ENCODE measurements around the gene MTCL3.
A peak's percentile ranks its signal among the peaks of the same experiment; 100 is the strongest.

MTCL3 gene

DNA sequence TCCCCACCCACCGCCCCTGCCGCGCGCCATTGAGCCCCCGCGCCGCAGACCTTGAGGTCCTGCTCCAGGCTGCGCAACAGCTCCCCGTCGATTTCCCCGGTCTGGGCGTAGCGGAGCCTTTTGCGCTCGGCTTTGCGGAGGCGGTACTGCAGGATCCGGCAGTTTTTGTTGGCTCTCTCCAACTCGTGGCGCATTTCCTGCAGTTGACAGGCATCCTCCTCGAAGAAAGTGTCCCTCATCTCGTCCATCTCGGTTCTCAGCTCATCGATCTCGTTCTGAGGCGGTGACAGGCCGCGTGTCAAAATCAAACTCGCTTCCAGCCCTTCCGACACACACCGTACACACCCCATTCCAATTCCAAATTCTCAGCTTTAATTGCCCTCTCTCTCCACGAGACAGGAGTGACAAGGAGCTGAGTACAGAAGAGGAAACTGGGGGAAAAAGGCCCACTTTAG is 4.3 kb downstream of the MTCL3 start:
- peak; percentile 38 for DNase-seq

DNA sequence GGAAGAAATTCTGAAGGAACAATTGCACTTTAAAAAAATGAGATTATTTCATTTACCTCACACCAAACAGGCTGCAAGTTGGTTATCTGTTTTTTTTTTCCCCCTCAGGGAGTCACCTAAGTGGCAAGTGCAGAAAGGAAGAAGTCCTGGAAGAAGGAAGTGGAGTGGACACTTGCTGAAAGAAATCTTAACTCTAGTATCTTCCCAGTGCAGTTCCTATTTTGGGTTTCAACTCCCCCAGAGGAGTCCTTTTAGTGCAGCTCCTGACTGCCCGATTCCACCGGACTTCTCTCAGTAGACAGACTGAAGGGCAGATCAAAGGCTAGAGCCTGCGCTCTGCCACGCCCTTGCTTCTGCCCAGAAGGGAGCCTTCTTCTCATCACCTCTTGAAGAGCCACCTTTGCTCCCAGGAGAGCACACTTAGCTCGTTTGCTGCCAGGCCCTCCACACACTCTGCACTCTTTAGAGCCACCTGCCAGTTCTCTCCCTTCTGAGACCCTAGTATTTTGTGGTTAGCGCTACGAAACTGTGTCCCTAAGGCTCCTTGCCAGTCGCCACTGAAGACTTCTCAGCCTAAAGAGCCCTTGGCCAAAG is 4.9 kb downstream of the MTCL3 start:
- no peak for DNase-seq

DNA sequence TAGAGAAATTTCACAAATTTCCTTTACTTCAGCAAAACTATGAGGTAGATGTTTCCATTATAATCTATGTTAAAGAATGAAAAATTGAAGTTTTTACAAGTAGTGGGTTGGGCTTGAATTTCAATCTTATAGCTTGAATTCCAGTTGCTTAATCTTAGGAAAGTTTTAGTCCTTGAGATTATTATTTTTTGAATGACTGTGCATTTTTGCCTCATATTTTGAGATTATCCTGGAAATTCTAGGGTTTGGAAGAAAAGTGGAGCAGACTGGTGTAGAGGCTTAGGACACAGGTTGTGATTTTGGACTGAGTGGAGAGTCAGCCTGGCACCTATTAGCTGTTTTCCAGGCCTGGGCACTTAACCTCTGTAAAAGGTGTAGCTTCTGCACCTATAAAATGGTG is 5.7 kb downstream of the MTCL3 start:
- no peak for DNase-seq

DNA sequence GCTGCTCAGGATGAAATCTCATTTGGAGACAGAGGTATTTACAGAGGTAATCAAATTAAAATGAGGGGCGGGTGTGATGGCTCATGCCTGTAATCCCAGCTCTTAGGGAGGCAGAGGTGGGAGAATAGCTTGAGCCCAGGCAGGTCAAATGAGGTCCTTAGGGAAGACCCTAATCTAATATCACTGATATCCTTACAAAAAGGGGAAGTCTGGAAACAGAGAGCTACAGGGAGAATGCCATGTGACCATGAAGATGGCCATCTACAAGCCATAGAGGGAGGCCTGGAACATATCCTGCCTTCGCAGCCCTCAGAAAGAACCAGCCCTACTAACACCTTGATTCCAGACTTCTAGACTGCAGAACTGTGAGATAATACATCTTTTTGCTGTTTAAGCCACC is 8.3 kb downstream of the MTCL3 start:
- no peak for DNase-seq

DNA sequence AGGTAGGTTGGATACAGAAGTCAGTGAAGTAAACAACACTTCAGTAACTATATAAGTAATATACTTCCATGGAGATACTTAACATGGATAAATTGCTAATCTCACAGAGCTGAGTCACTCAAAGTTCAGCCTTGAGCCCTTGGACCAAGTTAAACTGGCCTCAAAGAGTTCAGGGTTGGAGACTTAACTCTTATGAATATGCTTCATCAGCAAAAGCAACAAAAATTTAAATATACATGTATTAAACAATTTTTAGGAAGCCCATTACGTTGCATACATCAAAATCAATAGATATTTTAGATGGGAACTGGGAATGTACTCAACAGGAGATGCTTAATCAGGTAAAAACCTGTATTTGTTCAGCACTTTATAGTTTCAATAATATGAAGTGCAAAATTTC is 12.2 kb downstream of the MTCL3 start:
- DNase-seq, result no peak

DNA sequence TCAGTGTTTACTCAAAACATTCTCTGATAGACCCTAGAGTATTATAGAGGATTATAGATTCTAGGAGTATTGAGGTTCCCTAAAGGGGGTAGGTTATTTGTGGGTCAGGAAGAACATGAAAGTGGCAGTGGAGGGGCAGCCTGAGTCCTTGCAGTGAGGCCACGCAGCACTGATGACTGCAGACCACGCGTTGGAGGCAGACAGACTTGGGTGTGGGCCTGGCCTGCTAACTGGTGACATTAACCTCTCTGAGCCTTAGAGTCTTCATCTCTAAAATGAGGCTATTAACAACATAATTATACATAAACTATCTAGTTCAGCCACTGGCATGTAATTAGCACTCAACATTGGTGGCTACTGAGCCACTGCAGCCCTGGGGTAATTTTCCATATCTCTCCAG is 16.1 kb downstream of the MTCL3 start:
- no peak for DNase-seq

DNA sequence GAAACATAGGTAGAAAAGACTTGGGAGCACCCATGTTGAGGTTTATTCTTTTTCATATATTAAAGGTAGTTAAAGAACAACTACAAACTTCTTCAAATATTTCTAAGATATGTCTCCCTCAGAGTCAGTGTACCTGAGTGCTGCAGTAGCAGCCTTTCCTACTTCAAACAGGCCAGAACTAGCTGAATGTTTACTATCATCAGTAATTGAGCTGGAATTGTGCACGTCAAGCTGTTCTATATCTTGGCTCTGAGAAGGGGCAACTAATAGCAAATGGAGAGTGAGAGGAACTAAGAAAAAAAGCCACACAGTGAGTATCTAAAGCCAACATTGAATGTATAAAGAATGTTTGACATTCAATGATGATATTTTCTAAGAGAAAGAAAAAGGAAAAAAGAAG is 21.7 kb downstream of the MTCL3 start:
- DNase-seq, result no peak

DNA sequence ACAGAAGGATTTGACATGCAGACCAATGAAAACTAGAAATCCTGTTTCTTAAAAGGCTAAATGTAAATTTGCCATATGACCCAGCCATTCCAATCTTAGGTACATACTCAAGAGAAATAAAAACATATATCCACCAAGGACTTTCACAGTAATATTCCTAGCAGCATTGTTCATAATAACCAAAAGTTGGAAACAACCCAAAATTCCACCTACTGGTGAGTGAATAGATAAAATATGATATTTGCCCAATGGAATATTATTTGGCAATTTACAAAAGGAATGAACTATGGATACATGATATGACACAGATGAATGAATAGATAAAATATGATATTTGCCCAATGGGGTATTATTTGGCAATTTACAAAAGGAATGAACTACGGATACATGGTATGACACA is 22.7 kb downstream of the MTCL3 start:
- DNase-seq, result no peak

DNA sequence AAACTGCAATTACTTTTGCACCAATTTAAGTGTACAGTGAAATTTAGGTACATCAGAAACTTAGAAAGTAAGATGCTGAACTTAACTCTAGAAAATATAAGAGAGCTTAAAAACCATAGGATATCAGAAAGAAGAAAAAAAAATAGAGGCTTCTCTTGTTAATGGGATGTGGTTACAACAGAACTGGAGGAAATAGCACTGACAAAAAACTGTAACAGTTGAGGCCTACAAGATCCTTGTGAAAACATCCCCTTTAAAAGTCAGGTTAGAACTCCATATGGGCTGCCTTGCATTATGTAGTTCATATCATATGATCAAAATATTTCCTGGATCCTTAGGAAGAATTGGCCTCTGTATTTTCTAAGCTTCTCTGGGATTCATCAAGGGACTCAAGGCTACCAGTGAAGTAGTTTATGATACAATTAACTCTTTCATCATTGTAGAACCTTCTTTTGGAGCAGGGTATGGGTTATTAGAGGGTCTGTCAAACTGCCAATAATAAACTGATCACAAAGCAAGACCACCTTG is 24.8 kb downstream of the MTCL3 start:
- no peak for DNase-seq

DNA sequence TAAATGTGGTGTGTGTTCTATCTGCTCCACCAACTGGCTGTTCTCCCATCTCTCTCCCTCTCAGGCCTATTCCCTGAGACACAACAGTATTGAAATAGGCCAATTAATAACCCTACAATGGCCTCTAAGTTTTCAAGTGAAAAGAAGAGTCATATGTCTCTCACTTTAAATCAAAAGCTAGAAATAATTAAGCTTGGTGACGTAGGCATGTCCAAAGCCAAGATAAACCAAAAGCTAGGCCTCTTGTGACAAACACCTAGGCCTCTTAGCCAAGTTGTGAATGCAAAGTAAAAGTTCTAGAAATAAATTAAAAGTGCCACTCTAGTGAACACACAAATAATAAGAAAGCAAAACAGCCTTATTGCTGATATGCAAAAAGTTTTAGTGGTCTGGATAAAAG is 29.9 kb downstream of the MTCL3 start:
- no peak for DNase-seq

DNA sequence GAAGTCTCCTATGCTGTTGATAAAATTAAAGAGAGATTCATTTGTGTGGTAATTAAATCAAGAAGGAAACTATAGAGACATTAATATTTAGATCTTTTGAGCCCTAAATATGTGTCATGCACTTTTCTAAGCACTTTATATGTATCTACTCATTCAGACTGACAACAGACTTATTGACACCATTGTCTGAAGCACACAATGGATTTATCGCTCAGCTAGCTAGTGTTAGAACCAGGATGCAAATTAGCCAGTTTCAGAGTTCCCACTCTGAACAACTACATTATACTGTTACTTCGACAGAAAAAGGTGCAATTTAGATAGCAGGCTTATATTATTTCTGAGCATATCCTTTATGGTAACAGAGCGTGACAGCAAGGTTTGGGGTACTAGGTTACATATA is 32.2 kb downstream of the MTCL3 start:
- no peak for DNase-seq

DNA sequence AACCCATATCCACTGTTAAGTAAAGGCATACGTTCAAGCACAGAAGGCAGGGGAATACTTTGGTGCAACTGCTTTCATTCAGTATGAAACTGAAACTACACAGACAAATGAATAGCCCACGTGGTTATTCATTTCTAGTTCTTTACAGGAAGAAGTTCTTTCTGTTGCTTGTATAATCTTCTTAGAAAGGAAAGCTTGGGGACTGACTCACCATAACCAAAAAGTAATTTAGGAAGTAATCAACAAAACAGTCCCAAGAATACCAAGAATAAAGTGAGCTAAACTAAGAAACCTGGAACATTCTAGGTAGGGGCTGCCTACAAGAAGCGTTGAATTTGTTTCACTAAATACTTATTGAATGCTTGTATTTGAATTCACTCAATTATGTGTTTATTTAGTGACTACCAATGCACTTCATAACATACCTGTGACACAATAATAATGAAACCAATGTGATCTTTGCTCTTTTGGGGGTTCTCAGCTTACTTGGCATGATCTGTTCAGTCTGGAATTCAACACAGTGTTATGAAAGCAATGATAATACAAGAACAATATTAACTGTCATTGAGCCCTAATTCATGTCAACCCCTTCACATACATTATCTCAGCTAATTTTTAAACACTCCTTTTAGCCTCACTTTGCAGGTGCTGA is 34.8 kb downstream of the MTCL3 start:
- no peak for DNase-seq

DNA sequence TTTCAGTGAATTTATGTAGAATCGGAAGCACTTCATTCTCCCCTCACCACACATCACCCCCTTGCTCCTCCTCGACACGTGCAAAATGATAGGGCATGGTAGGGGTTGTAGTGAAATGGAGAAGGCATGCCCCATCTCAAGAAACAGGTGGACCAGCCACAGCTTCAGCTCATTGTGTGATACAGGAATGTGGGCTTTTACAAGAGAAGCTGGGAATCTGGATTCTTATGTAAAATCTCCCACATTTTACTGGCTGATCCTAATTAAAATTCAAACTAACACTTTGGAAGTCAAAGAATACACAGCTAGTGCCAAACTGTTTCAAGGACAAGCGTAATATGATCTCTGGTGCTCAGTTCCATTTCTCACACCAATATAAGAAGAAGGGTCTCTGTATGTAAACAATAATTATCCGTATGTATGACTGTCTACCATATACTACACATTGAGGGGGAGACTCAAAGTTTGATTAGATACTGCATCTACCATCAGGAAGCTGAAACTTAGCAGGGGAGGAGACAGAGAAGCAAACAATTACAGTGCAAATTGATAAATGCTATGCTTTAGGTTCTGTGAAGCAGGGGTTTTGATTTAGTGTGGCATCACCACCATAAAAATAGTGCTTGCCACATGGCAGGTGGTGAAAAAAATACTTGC is 35.6 kb downstream of the MTCL3 start:
- DNase-seq, result no peak

DNA sequence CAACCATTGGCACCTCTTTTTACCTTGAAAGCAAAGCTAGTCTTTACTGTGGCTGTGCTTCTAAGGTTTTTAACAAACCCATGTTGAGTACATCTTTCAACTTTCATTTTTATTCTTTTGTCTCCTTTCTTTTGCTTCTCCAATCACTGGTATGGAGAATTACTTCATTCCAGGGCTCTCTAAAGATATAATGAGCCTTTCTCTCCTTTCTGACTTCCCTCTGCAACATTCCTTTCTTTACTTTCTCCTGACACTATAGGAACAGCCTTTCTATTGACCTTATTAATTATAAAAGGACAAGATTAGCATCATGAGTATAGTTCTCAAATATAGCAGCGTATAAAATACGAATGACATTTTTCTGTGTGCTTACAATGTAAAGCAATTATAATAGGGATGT is 36.8 kb downstream of the MTCL3 start:
- no peak for DNase-seq

DNA sequence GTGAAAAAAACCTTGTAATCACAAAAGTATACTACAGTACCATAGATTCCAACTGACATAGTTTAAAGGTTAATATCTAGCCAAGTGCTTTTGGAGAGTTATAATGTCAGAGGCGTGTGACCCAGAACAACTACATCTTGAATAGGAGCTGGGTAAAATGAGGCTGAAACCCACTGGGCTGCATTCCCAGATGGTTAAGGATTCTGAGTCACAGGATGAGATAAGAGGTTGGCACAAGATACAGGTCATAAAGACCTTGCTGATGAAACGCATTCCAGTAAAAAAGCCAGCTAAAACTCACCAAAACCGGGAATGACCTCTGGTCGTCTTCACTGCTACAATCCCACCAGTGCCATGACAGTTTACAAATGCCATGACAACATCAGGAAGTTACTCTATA is 37.5 kb downstream of the MTCL3 start:
- no peak for DNase-seq

DNA sequence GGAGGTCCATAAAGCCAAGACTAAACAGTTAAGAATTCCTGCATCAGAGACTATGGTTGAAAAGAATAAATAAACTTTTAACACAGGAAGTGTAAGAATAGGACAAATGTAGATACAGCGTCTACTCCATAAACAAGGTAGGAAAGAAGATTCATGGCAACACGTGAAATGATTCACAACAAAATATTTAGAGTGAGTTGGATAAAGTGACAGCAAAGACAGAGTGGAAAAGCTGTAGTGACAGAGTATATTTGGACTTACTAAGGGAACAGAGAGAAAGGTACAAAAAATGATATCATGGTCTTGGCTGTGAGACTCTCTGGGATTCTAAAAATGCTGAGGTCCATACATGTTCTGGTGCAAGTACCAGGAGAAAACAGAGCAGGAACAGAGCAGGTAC is 38.0 kb downstream of the MTCL3 start:
- no peak for DNase-seq

DNA sequence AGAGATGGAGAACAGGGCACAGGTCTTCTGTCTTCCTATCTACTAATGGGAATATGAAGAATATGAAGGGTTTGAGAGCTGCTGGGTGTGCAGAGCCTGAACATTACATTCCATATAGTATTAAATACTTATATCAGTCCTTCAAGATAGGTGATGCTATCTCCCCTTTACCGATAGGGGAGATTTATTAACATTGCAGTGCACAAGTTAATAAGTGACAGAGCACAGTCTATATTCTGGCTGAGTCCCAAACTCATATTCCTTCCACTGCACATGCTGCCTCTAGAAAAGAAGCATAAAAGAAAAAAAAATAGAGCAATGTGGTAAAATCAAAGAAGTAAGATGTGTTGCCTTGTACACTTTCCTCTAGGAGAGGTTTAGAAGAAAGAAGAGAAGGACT is 41.5 kb downstream of the MTCL3 start:
- no peak for DNase-seq

DNA sequence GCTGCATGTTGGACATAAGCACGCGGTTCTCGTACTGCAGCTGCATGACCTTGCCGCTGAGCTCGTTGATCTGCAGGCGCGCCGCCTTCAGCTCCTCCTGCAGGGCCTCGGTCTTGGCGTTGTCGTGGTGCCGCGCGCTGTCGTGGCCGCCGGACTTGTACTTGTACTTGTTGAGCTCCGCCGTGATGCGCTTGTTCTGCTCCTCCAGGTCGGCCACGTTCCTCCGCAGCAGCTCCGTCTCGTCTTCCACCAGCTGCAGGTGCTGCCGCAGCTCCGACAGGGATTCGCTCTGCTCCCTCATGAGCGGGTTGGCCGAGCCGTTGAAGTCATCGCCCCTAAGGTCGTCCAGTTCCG is 43.3 kb downstream of the MTCL3 start:
- no peak for DNase-seq

DNA sequence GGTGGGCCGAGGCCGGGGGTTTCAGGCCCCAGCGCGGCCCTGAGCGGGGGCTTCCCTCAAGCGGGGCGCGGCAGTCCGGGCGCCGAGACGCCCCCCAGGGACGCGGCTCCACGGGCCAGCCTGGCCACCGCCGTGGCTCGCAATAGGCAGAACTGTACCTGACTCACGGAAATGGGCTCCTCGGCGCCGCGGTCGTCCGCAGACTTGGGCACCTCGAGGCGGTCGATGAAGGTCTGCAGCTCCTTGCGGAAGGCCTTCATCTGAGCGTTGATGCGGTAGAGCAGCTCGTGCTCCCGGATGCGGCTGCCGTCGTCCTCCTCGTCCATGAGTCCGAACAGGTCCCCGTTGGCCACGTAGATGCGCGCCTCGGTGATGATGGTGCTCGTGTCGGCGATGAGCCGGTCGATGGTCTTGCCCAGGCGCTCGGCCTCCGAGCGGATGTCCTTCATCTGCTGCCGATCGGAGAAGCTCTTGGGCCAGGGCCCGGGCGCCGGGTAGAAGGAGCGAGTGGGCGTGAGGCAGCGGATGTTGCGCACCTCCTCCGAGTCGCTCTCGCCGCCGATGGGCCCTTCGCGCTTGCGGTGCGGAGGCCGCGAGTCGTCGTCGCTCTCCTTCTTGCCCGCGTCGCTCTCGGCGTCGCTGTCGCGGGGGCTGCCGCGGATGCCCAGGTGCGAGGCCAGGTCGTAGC is 43.9 kb downstream of the MTCL3 start:
- no peak for DNase-seq

DNA sequence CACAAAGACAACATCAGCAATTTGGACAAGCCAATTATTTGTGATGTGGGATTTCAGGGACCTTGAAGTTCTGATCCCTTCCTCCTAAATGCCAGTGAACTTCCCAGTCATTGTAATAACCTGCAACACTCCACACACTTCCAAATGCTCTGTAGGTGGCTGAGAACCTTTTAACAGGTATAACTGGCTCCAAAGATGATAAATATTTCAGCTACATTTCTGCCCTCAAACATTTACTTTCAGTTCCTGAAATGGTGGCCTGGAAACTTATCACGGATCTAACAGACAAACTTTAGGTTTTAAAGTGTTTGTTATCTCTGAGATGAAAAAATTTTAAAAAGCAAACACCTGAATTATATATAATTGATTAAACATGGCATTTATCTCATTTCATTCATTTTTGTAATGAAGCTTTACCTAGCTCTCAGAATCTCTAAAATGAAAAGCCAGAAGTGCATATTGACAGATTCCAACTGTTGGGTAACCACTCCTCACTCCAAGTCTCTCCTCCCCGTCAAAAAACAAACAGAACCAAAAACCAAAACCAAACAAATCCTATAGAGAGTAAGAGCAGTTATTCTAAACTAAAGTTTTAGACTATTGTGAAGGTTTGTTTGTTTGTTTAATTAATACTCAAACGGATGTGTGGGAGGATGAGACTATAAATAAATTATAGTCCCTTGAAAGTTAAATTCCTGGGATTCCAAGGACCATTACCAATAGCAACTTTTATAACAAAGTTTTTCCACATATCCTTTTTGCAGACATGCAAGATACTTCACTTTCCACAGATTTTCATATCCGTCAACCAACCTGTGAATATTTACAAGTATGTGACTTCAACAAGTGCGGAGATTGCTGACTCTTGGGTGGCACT is 47.5 kb downstream of the MTCL3 start:
- no peak for DNase-seq

DNA sequence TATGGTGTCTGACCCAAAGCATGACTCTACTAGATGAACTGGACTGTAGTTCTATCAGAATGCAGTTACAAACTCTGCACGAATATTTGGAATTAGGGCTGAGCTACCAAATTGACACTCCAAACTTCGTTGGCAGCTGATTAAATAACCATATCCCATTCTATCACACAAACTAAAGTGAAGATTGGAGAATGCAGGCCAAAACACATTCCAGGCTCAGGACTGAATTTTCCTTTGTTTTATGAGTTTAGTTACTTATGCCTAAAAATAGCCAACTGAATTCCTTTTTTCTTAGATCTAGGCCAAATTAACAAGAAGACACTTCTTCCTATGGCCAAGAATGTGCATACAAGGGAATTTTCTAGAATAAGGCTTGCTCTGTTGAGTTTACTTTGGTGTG is 50.2 kb downstream of the MTCL3 start:
- DNase-seq, result no peak

DNA sequence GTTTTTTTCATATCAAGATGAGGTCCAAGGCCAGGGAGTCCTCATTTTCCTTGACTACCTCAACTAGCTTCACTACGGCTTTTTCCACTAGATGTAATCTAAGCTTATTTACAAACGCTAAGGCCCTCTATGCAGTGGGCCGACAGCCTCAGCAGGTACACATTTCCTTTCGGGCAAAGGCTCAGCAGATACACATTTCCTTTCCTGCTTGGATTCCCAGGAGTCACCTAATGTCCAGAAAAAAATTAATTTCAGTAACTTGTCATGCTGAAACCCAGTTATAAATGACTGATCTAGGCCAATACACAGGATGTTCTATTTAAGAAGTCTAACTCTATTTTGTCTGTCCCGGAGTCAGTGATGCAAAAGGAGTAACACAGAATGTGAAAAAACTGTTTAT is 52.7 kb downstream of the MTCL3 start:
- DNase-seq, result no peak

Measured in right kidney (tissue), 1 donor.